ENCODE measurements around the gene SIRPG. TPM values are rescaled to one million over a fixed set of nuclear protein-coding genes. Genes with fewer than 3 reads are reported as not detected.

Gene SIRPG
- total RNA-seq, 4 donors from 2014 or later = 0.30 TPM; not detected in 3

DNA sequence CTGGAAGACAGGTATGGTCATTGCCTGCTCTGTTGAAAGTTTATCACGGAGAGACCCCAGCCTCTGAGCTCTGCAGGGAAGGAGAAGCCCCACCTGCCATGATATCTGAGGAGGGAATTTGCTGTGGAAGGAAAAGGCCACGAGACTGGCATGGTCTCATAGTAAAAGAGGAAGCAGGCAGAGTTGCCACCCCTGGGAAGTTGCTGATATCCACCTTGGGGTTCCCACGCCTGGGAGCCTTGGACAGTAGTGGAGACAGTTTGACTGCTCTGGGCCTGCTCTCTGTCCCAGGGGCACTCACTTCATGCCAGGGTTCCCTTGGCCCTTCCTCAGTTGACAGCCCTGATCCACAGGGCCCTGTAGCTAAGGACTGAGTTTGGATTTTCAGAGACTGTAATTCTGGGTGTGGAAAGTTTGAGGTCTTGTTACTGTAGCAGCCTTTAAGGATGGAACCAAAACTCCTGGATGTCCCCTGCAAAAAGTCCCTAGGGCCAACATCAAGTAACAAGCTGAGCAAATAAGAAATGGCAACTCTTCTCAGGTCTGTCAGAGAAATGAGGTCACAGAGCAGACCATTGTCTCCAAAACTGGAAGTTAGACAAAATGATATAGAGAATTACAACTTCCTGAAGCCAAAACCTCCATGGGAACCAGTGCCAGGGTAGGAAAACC lies 30.9 kb downstream of the SIRPG start:
- H3K4me1 ChIP-seq = no peaks in the 10 kb centered on the region
- no peak for DNase-seq (ENCODE audit: low spot score in 2 of 2)
- no peaks in the 10 kb centered on the region for H3K27me3 ChIP-seq
- WGBS, 2 donors = 70 to 71% methylated on average over 3 of the region's 3 CpGs
- no peaks in the 10 kb centered on the region for H3K9me3 ChIP-seq
- no peaks in the 10 kb centered on the region for H3K36me3 ChIP-seq
- H3K27ac ChIP-seq = no peak overlapping the region
- H3K4me3 ChIP-seq = no peak overlapping the region
- TF ChIP-seq POLR2A (IDR thresholded peaks at IDR 0.05) = no peak
- TF ChIP-seq, protein P1, sequence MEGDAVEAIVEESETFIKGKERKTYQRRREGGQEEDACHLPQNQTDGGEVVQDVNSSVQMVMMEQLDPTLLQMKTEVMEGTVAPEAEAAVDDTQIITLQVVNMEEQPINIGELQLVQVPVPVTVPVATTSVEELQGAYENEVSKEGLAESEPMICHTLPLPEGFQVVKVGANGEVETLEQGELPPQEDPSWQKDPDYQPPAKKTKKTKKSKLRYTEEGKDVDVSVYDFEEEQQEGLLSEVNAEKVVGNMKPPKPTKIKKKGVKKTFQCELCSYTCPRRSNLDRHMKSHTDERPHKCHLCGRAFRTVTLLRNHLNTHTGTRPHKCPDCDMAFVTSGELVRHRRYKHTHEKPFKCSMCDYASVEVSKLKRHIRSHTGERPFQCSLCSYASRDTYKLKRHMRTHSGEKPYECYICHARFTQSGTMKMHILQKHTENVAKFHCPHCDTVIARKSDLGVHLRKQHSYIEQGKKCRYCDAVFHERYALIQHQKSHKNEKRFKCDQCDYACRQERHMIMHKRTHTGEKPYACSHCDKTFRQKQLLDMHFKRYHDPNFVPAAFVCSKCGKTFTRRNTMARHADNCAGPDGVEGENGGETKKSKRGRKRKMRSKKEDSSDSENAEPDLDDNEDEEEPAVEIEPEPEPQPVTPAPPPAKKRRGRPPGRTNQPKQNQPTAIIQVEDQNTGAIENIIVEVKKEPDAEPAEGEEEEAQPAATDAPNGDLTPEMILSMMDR (IDR thresholded peaks at IDR 0.05) = no peak
- no peak for TF ChIP-seq EP300 (IDR thresholded peaks at IDR 0.05)

DNA sequence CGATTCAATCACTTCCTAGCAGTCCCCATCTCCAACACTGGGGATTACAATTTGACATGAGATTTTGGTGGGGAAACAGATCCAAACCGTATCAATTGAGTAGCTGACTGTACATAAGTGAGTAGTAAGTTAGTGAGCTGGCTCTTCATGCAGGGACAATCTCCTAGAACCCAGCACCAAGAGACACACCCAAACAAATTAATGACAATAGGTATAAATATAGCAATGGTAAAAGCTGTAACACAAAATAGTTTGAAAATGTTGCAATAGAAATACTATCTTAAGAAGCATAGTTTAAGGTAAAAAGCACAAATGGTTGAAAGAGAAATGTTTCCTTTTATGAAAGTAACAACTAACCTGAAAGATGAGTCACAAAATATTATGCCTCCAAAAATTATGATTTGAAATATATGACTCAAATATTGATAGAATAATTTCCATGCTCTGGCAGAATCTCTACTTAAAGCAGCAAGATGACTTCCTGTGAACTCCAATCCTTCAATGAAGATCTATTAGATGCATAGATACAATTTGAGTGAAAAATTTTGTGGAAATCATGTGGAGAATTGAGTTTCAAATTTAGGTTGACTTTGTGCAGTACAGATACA lies 32.4 kb downstream of the SIRPG start:
- H3K36me3 ChIP-seq = no peaks in the 10 kb centered on the region
- H3K9me3 ChIP-seq = no peaks in the 10 kb centered on the region
- no peak overlapping the region for H3K27ac ChIP-seq
- no peak for TF ChIP-seq POLR2A (IDR thresholded peaks at IDR 0.05)
- no peak for TF ChIP-seq EP300 (IDR thresholded peaks at IDR 0.05)
- TF ChIP-seq, protein P1 (IDR thresholded peaks at IDR 0.05) = no peak
- WGBS, 2 donors = 61 to 74% methylated on average over 2 of the region's 2 CpGs
- no peak overlapping the region for H3K4me3 ChIP-seq
- no peaks in the 10 kb centered on the region for H3K27me3 ChIP-seq
- no peak for DNase-seq (ENCODE audit: low spot score in 2 of 2)
- peaks cover 0 to 3% (median 0%) of the 10 kb centered on the region in 4 donors for H3K4me1 ChIP-seq

DNA sequence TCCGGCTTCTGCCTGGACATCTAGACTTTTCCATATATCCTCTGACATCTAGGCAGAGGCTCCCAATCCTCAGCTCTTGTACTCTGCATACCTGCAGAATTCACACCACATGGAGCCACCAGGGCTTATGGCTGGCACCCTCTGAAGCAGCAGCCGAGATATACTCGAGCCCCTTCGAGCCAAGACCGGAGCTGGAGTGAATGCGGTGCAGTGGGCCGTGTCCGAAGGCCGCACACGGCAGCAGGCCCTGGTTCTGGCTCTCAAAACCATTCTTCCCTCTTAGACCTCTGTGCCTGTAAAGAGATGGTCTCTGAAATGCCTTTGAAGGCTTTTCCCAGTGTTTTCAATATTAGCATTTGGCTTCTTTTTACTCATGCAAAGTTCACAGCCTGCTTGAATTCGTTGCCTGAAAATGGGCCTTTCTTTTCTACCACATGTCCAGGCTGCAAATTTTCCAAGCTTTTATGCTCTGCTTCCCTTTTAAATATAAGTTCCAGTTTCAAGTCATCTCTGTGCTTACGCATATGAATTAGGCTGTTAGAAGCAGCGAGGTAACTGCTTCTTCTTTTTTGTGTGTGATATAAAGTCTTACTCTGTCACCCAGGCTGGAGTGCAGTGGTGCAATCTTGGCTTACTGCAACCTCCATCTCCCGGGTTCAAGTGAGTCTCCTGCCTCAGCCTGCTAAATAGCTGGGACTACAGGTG lies 33.9 kb downstream of the SIRPG start:
- H3K27me3 ChIP-seq = no peaks in the 10 kb centered on the region
- no peak overlapping the region for H3K27ac ChIP-seq
- DNase-seq (ENCODE audit: low spot score in 2 of 2) = no peak
- H3K4me3 ChIP-seq = no peak overlapping the region
- peaks cover 0 to 3% (median 0%) of the 10 kb centered on the region in 4 donors for H3K4me1 ChIP-seq
- WGBS, 2 donors = 84 to 86% methylated on average over 14 of the region's 14 CpGs
- no peaks in the 10 kb centered on the region for H3K36me3 ChIP-seq
- no peak for TF ChIP-seq POLR2A (IDR thresholded peaks at IDR 0.05)
- TF ChIP-seq, protein P1 (IDR thresholded peaks at IDR 0.05) = no peak
- TF ChIP-seq EP300 (IDR thresholded peaks at IDR 0.05) = no peak
- peaks cover 0 to 6% (median 0%) of the 10 kb centered on the region in 4 donors for H3K9me3 ChIP-seq

DNA sequence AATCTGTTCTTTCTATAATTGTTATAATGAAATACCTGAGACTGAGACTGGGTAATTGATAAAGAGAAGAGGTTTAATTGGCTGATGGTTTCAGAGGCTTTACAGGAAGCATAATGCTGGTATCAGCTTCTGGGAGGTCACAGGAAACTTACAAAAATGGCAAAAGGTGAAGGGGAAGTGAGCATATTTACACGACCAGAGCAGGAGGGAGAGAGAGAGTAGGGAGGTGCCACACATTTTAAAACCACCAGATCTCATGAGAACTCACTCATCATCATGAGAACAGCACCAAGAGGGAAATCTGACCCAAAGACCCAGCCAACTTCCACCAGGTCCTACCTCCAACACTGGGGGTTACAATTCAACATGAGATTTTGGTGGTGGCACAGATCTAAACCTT lies 35.1 kb downstream of the SIRPG start:
- TF ChIP-seq EP300 (IDR thresholded peaks at IDR 0.05) = no peak
- no peak for TF ChIP-seq POLR2A (IDR thresholded peaks at IDR 0.05)
- TF ChIP-seq, protein P1 (IDR thresholded peaks at IDR 0.05) = no peak
- WGBS, 2 donors = 15 to 29% methylated on average over 1 of the region's 1 CpG
- peaks cover 0 to 3% (median 0%) of the 10 kb centered on the region in 4 donors for H3K4me1 ChIP-seq
- no peak overlapping the region for H3K27ac ChIP-seq
- DNase-seq (ENCODE audit: low spot score in 2 of 2) = no peak
- no peaks in the 10 kb centered on the region for H3K27me3 ChIP-seq
- H3K4me3 ChIP-seq = no peak overlapping the region
- no peaks in the 10 kb centered on the region for H3K36me3 ChIP-seq
- peaks cover 0 to 7% (median 0%) of the 10 kb centered on the region in 4 donors for H3K9me3 ChIP-seq

DNA sequence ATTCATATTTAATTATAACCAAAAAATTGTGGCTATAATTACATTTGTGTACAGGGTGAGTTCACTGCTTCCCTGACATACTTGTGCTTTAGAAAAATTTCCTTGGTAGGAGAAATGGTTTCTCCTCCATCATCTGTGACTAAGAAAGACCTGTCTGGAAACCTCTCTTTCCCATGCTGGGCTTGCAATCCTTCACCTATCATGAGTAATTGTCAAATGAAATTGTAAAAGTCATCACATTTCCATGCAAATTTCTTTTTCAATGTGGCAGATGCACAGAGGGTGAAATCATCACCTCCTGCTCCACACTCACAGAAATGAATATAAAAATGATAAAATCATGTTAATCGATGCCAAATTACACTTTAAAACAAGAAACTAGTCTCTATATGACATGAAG lies 36.3 kb downstream of the SIRPG start:
- Histone ChIP-seq H3K27me3 (no peaks in the 10 kb centered on the region), H3K9me3 (peaks cover 0 to 7% (median 0%) of the 10 kb centered on the region in 4 donors), H3K4me3 (no peak overlapping the region), H3K36me3 (no peaks in the 10 kb centered on the region), H3K27ac (no peak overlapping the region), H3K4me1 (peaks cover 0 to 3% (median 0%) of the 10 kb centered on the region in 4 donors)
- TF ChIP-seq, protein P1 (IDR thresholded peaks at IDR 0.05) = no peak
- TF ChIP-seq EP300 (IDR thresholded peaks at IDR 0.05) = no peak
- TF ChIP-seq POLR2A (IDR thresholded peaks at IDR 0.05) = no peak
- no peak for DNase-seq (ENCODE audit: low spot score in 2 of 2)
- 86 to 87% methylated on average over 1 of the region's 1 CpG for WGBS, 2 donors
